Trophoblast cell (in vitro differentiated cells and primary cell): Measurements from ENCODE around the gene PBXIP1.
A peak's percentile ranks its signal among the peaks of the same experiment; 100 is the strongest.

ENCODE experiments used
- DNase-seq, 2 donors: peaks; one replicate each; pipeline ENCODE4 v3.0.0-alpha.2; 2016
- H2AFZ ChIP-seq: 2 replicates; pipeline ENCODE4 v1.6.1; 2013; ENCODE audit warnings: low read length, moderate library complexity, mild to moderate bottlenecking; ENCODE audit not compliant: insufficient read depth, poor library complexity
- H2AK5ac ChIP-seq: 2 replicates; pipeline ENCODE4 v1.6.1; 2013; ENCODE audit warnings: mild to moderate bottlenecking, low read length
- H2BK120ac ChIP-seq: 2 replicates; pipeline ENCODE4 v1.6.1; 2013; ENCODE audit warnings: low read length, mild to moderate bottlenecking, moderate library complexity; ENCODE audit not compliant: insufficient read depth, poor library complexity
- H2BK12ac ChIP-seq: 2 replicates; pipeline ENCODE4 v1.6.1; 2013; ENCODE audit warnings: mild to moderate bottlenecking, low read length, moderate library complexity
- H2BK5ac ChIP-seq: 2 replicates; pipeline ENCODE4 v1.6.1; 2013; ENCODE audit warnings: low read length, low read depth, moderate library complexity, mild to moderate bottlenecking; ENCODE audit not compliant: poor library complexity
- H3K14ac ChIP-seq: 2 replicates; pipeline ENCODE4 v1.6.1; 2013; ENCODE audit warnings: mild to moderate bottlenecking, low read length
- H3K18ac ChIP-seq: 2 replicates; pipeline ENCODE4 v1.6.1; 2013; ENCODE audit warnings: mild to moderate bottlenecking, low read length
- H3K23ac ChIP-seq: 2 replicates; pipeline ENCODE4 v1.6.1; 2013; ENCODE audit warnings: low read length
- H3K27ac ChIP-seq: 2 replicates; pipeline ENCODE4 v1.5.1; 2013; ENCODE audit warnings: low read depth, mild to moderate bottlenecking, inconsistent platforms, low read length, moderate library complexity
- H3K27me3 ChIP-seq: 2 replicates; pipeline ENCODE4 v1.6.1; 2013; ENCODE audit warnings: inconsistent platforms, mild to moderate bottlenecking, low read length, moderate library complexity; ENCODE audit not compliant: insufficient read depth
- H3K36me3 ChIP-seq, 2 experiments: 1 replicate in 1 of 2; 2 replicates in 1 of 2; pipeline ENCODE4 v1.6.1; 2013; ENCODE audit warnings: low read length in 2 of 2, mild to moderate bottlenecking in 2 of 2, moderate library complexity in 1 of 2; ENCODE audit not compliant: insufficient read depth in 2 of 2, control insufficient read depth in 1 of 2
- H3K4ac ChIP-seq: 2 replicates; pipeline ENCODE4 v1.6.1; 2013; ENCODE audit warnings: low read depth, mild to moderate bottlenecking, low read length, moderate library complexity
- H3K4me1 ChIP-seq, 2 experiments: 1 replicate in 1 of 2; 2 replicates in 1 of 2; pipeline ENCODE4 v1.6.1; 2013; ENCODE audit warnings: low read length in 2 of 2, mild to moderate bottlenecking in 2 of 2, moderate library complexity in 1 of 2; ENCODE audit not compliant: insufficient read depth in 2 of 2, control insufficient read depth in 1 of 2
- H3K4me2 ChIP-seq: 2 replicates; pipeline ENCODE4 v1.6.1; 2013; ENCODE audit warnings: inconsistent platforms, mild to moderate bottlenecking, low read length, moderate library complexity
- H3K4me3 ChIP-seq: 2 replicates; pipeline ENCODE4 v1.5.1; 2013; ENCODE audit warnings: mild to moderate bottlenecking, low read depth, low read length, inconsistent platforms
- H3K79me1 ChIP-seq: one replicate; pipeline ENCODE4 v1.6.1; 2013; ENCODE audit warnings: low read length
- H3K79me2 ChIP-seq: 2 replicates; pipeline ENCODE4 v1.6.1; 2013; ENCODE audit warnings: low read length, mild to moderate bottlenecking; ENCODE audit not compliant: control insufficient read depth, insufficient read depth, poor library complexity
- H3K9ac ChIP-seq: 2 replicates; pipeline ENCODE4 v1.6.1; 2013; ENCODE audit warnings: mild to moderate bottlenecking, low read length
- H3K9me3 ChIP-seq: 2 replicates; pipeline ENCODE4 v1.6.1; 2013; ENCODE audit warnings: low read depth, mild to moderate bottlenecking, control low read depth, inconsistent platforms, low read length; ENCODE audit not compliant: insufficient read depth
- H4K12ac ChIP-seq: 2 replicates; pipeline ENCODE4 v1.6.1; 2013; ENCODE audit warnings: low read depth, mild to moderate bottlenecking, low read length, moderate library complexity
- H4K8ac ChIP-seq: 2 replicates; pipeline ENCODE4 v1.6.1; 2013; ENCODE audit warnings: low read depth, mild to moderate bottlenecking, low read length, moderate library complexity
- H4K91ac ChIP-seq: one replicate; pipeline ENCODE4 v1.6.1; 2013; ENCODE audit warnings: low read depth, mild to moderate bottlenecking, low read length, moderate library complexity
- WGBS: extraction: QIAGEN DNeasy Blood & Tissue Kit; methylation state at CpG from one replicate; pipeline ENCODE4 v1.1.7; 2013; ENCODE audit warnings: missing lambda C conversion rate; ENCODE audit not compliant: insufficient read length, insufficient coverage; ENCODE audit errors: extremely low coverage; 5-methylcytosine and 5-hydroxymethylcytosine counted together

PBXIP1 gene

GRCh38 chr1:154938604-154939399 is 17.1 kb downstream of the PBXIP1 start:
- peak overlapping the region; percentile 5 for H2BK12ac ChIP-seq
- H2AFZ ChIP-seq = no peak overlapping the region
- H3K18ac ChIP-seq = no peak overlapping the region
- H3K36me3 ChIP-seq = no peaks in the 10 kb centered on the region
- H3K79me2 ChIP-seq = peaks cover 4% of the 10 kb centered on the region
- H3K27ac ChIP-seq = no peak overlapping the region
- no peak overlapping the region for H4K12ac ChIP-seq
- H3K14ac ChIP-seq = peak overlapping the region; percentile 17
- no peak overlapping the region for H3K9ac ChIP-seq
- no peak overlapping the region for H3K23ac ChIP-seq
- H3K9me3 ChIP-seq = peaks cover 2% of the 10 kb centered on the region
- H3K4ac ChIP-seq = no peak overlapping the region
- no peak overlapping the region for H2BK120ac ChIP-seq
- peak overlapping the region; percentile 3 for H2AK5ac ChIP-seq
- H3K79me1 ChIP-seq = peaks cover 14% of the 10 kb centered on the region
- no peak for DNase-seq
- peaks cover 19 to 21% of the 10 kb centered on the region in 2 experiments for H3K4me1 ChIP-seq
- no peaks in the 10 kb centered on the region for H3K27me3 ChIP-seq
- no peak overlapping the region for H4K91ac ChIP-seq
- no CpG with 5 or more reads among the region's 7 CpGs for WGBS
- H4K8ac ChIP-seq = no peak overlapping the region
- no peak overlapping the region for H3K4me3 ChIP-seq
- no peak overlapping the region for H3K4me2 ChIP-seq
- no peak overlapping the region for H2BK5ac ChIP-seq

DNA sequence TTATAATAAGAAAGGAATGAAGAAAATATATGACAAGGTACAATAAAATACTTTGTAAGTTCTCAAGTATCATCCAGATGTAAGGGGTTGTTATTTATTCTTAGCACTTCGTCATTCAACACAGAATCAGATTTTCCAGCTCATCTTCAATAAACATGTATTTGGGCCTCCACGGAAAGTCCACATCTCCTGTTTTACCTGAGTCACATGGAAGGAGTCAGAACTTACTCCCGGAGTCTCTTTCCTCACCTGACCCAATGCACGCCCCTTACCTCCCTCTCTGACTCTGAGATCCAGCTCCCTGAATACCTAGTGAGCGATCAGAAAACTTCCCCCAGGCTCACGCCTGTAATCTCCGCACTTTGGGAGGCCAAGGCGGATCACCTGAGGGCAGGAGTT is 17.9 kb downstream of the PBXIP1 start:
- Histone ChIP-seq H3K27ac (peak overlapping the region; percentile 91), H3K9me3 (peaks cover 2% of the 10 kb centered on the region), H4K12ac (no peak overlapping the region), H3K23ac (no peak overlapping the region), H3K79me2 (peaks cover 4% of the 10 kb centered on the region), H3K9ac (no peak overlapping the region), H2BK5ac (peak overlapping the region; percentile 42), H3K27me3 (no peaks in the 10 kb centered on the region), H3K4ac (no peak overlapping the region), H2AK5ac (no peak overlapping the region), H4K91ac (no peak overlapping the region), H3K4me3 (no peak overlapping the region), H3K36me3 (no peaks in the 10 kb centered on the region), H2BK12ac (peak overlapping the region; percentile 28), H4K8ac (peak overlapping the region; percentile 12), H3K4me2 (peak overlapping the region; percentile 77), H2AFZ (no peak overlapping the region), H3K79me1 (peaks cover 14% of the 10 kb centered on the region), H2BK120ac (peak overlapping the region; percentile 23), H3K18ac (no peak overlapping the region), H3K4me1 (peaks cover 19 to 21% of the 10 kb centered on the region in 2 experiments), H3K14ac (no peak overlapping the region)
- WGBS = no CpG with 5 or more reads among the region's 8 CpGs
- DNase-seq = no peak

GRCh38 chr1:154937085-154937987 is 18.6 kb downstream of the PBXIP1 start:
- Histone ChIP-seq H3K9me3 (peaks cover 2% of the 10 kb centered on the region), H2AK5ac (no peak overlapping the region), H3K4me3 (peak overlapping the region; percentile 73), H3K27ac (peak overlapping the region; percentile 91), H3K14ac (peak overlapping the region; percentile 63), H3K23ac (no peak overlapping the region), H3K18ac (peak overlapping the region; percentile 67), H3K27me3 (no peaks in the 10 kb centered on the region), H4K12ac (peak overlapping the region; percentile 41), H2AFZ (peak overlapping the region; percentile 81), H4K91ac (peak overlapping the region; percentile 80), H3K9ac (peak overlapping the region; percentile 79), H3K79me2 (peaks cover 4% of the 10 kb centered on the region), H3K4me1 (peaks cover 19 to 21% of the 10 kb centered on the region in 2 experiments), H4K8ac (peak overlapping the region; percentile 87), H2BK120ac (peak overlapping the region; percentile 82), H3K4me2 (peak overlapping the region; percentile 77), H2BK5ac (peak overlapping the region; percentile 83), H3K36me3 (no peaks in the 10 kb centered on the region), H3K79me1 (peaks cover 14% of the 10 kb centered on the region), H2BK12ac (peak overlapping the region; percentile 46), H3K4ac (no peak overlapping the region)
- WGBS = no CpG with 5 or more reads among the region's 36 CpGs
- DNase-seq = peak; percentile 87 to 93

DNA sequence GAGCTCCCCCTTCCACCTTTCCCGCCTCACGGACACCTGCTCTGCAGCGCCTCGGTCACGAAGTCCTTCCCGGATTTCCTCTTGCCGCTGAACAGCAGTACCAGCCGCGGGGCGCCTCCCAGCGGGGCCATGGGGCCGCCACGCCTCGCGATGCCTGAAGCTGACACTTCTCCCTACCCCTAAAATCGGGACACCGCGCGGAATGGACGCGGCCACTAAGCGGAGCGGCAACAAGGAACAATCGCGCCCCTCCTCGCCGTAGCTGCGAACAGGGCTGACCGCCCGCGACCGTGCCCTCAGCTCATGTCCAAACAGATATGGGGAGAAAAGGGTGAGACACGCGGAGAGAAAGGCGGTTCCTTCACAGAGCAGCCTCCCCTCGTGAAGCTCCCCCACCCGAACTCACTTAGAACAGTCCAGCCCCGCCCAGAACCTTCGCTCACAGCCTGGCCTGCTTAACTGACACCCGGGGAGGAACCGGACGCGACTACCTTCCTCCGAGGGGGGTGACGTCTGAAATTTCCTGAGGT is 19.3 kb downstream of the PBXIP1 start, which contains the start of gene PMVK:
Gene PMVK, minus strand, starts transcription at position 165 of the 530 bp plus-strand sequence. Its CDS starts 34 bp downstream, at position 131.
- peak within 1 kb of the TSS; percentile 80 for H4K91ac ChIP-seq
- peaks cover 14% of the 10 kb centered on the region for H3K79me1 ChIP-seq
- H3K14ac ChIP-seq = peak within 1 kb of the TSS; percentile 89
- peak within 1 kb of the TSS; percentile 92 for H3K9ac ChIP-seq
- H3K4ac ChIP-seq = peak within 1 kb of the TSS; percentile 25
- no peak within 1 kb of the TSS for H2AK5ac ChIP-seq
- H3K27me3 ChIP-seq = no peaks in the 10 kb centered on the region
- peak within 1 kb of the TSS; percentile 87 for H4K8ac ChIP-seq
- peak; percentile 89 to 96 for DNase-seq
- peak within 1 kb of the TSS; percentile 81 for H2AFZ ChIP-seq
- H3K36me3 ChIP-seq = no peaks in the 10 kb centered on the region
- H3K23ac ChIP-seq = no peak within 1 kb of the TSS
- peaks cover 17 to 19% of the 10 kb centered on the region in 2 experiments for H3K4me1 ChIP-seq
- peak within 1 kb of the TSS; percentile 91 for H3K27ac ChIP-seq
- peak within 1 kb of the TSS; percentile 83 for H2BK12ac ChIP-seq
- peak within 1 kb of the TSS; percentile 87 for H3K18ac ChIP-seq
- peak within 1 kb of the TSS; percentile 83 for H2BK5ac ChIP-seq
- H3K9me3 ChIP-seq = no peaks in the 10 kb centered on the region
- peaks cover 4% of the 10 kb centered on the region for H3K79me2 ChIP-seq
- H2BK120ac ChIP-seq = peak within 1 kb of the TSS; percentile 93
- H3K4me3 ChIP-seq = peak within 1 kb of the TSS; percentile 79
- no CpG with 5 or more reads among the region's 45 CpGs for WGBS
- peak within 1 kb of the TSS; percentile 77 for H3K4me2 ChIP-seq
- peak within 1 kb of the TSS; percentile 57 for H4K12ac ChIP-seq
